ENCODE data around the gene AATF. TPM values are rescaled to one million over a fixed set of nuclear protein-coding genes. Genes with fewer than 3 reads are reported as not detected.
A peak's percentile ranks its signal among the peaks of the same experiment; 100 is the strongest.

Gene AATF
- total and polyA plus RNA-seq, 2 of the 8 experiments (the other 6 are each of a cell fraction or from before 2014, with no cell fraction given), result 20.1 to 62.8 TPM

DNA sequence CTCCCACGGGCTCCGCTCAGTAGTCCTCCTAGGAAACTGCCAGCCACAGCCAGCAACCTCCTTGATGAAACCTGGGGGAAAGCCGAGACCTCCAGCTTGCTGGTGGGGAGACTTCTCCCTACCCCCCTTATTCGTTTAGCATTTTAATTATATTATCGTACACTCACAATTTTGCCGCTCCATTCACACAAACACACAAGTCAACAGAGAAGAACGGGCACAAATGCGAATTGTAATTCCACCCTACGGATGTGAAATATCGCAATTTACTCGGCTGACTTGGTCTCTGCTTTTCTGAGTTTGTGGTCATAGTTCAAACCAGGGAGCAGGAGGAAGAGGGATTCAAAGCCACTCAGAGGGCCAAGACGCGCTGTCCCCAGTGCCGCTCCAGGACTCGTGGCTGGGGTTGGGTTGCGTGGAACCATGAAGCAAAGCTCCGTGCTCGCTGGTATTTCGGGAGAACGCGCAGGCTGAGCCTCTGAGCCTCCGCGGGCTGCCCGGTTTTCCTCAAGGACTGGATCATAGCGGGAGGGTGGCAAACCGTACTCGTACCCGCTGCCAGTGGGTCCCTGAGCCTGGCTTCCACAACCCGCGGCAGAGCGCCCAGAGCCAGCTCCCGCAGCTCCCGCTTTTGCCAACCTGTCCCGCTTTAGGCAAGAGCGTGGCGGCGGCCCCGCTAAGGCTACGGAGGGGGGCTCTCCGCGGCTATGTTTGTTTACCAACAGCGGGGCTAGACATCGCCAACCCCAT lies 9.5 kb upstream of the AATF start:
- Histone ChIP-seq H4K20me1 (replicated peaks in 1 of 2; ENCODE audit: control insufficient read depth in 1 of 2, insufficient read depth in 2 of 2, low read length in 2 of 2) (peaks cover 11 to 28% of the 10 kb centered on the region in 2 experiments), H3K27me3 (replicated peaks in 1 of 4; ENCODE audit: control insufficient read depth in 3 of 4, extremely low read depth in 1 of 4, insufficient read depth in 3 of 4, low read length in 3 of 4) (peaks cover 81 to 100% (median 93%) of the 10 kb centered on the region in 4 experiments), H3K56ac (replicated peaks; ENCODE audit: insufficient read length, low read depth, low read length) (no peak overlapping the region), H3K4me2 (ENCODE audit: insufficient read depth in 1 of 2, low read depth in 2 of 2, low read length in 2 of 2) (peak overlapping the region; percentile 88 to 92), H3K4ac (replicated peaks; ENCODE audit: insufficient read length, low read depth, low read length) (peak overlapping the region; percentile 10), H3K4me1 (replicated peaks in 1 of 4; ENCODE audit: control insufficient read depth in 3 of 4, insufficient read depth in 4 of 4, low read length in 3 of 4) (peaks cover 2 to 62% (median 49%) of the 10 kb centered on the region in 4 experiments), H3K9ac (replicated peaks in 1 of 4; ENCODE audit: extremely low read depth in 1 of 4, low read depth in 3 of 4, low read length in 3 of 4) (no peak overlapping the region), H3K79me1 (ENCODE audit: low read depth, low read length) (no peaks in the 10 kb centered on the region), H3K36me3 (ENCODE audit: control insufficient read depth in 2 of 4, insufficient read depth in 4 of 4, low read length in 3 of 4) (peaks cover 0 to 13% (median 0%) of the 10 kb centered on the region in 4 experiments; a peak in 1 of 8 replicates), H2BK5ac (ENCODE audit: low read depth, low read length) (peak overlapping the region; percentile 1; the same call in 1 of the 2 replicates), H2BK12ac (ENCODE audit: low read depth, low read length) (0 out of 2 replicates have a peak overlapping the region, but pooled peaks have one; percentile 9), H3K23me2 (ENCODE audit: low read depth, low read length) (peaks cover 25% of the 10 kb centered on the region; the same call in 1 of the 2 replicates), H4K91ac (replicated peaks; ENCODE audit: insufficient read length, low read length) (no peak overlapping the region), H3K23ac (ENCODE audit: insufficient read length) (no peak overlapping the region), H3K14ac (ENCODE audit: insufficient read length) (no peak overlapping the region), H3K4me3 (ENCODE audit: extremely low read depth in 1 of 4, insufficient read depth in 2 of 4, low read depth in 3 of 4, low read length in 4 of 4) (peak overlapping the region in 1 of 4 experiments; percentile 74; a peak in 3 of 8 replicates), H3K27ac (ENCODE audit: low read depth, low read length) (no peak overlapping the region), H3K18ac (ENCODE audit: extremely low read depth, low read length) (peak overlapping the region; percentile 75), H3K79me2 (ENCODE audit: control insufficient read depth in 1 of 2, insufficient read depth in 2 of 2, low read length in 2 of 2) (no peaks in the 10 kb centered on the region), H3K9me3 (ENCODE audit: insufficient read depth in 2 of 2, low read depth in 1 of 2, low read length in 1 of 2) (no peaks in the 10 kb centered on the region; a peak in 1 of 4 replicates), H2AK5ac (ENCODE audit: low read depth, low read length) (no peak overlapping the region), H4K8ac (ENCODE audit: extremely low read depth, insufficient read depth, low read length) (peak overlapping the region; percentile 81), H2BK20ac (ENCODE audit: low read length) (peak overlapping the region; percentile 4; the same call in 1 of the 2 replicates), H2BK120ac (replicated peaks; ENCODE audit: low read depth, low read length) (no peak overlapping the region), H4K5ac (ENCODE audit: insufficient read length, low read depth, low read length) (no peak overlapping the region), H2AFZ (ENCODE audit: low read length) (no peak overlapping the region), H2BK15ac (ENCODE audit: low read length) (peak overlapping the region; percentile 1; the same call in 1 of the 2 replicates)
- TF ChIP-seq CBX8 (IDR thresholded peaks at IDR 0.05; ENCODE audit: borderline replicate concordance, low read depth, low read length) (peak; percentile 99), HDAC2 (IDR thresholded peaks at IDR 0.05; ENCODE audit: borderline replicate concordance in 1 of 2, low read depth in 2 of 2, low read length in 2 of 2) (no peak), RBBP5 (IDR thresholded peaks at IDR 0.05; ENCODE audit: borderline replicate concordance, low read depth, low read length) (no peak), SUZ12 (IDR thresholded peaks at IDR 0.05; ENCODE audit: low read length) (peak; percentile 99), RNF2 (IDR thresholded peaks at IDR 0.05; ENCODE audit: borderline replicate concordance, low read depth, low read length, missing control alignments, poor library complexity, severe bottlenecking) (peak; percentile 100), POU5F1 (IDR thresholded peaks at IDR 0.05; ENCODE audit: low read depth, low read length) (no peak), EZH2 (IDR thresholded peaks at IDR 0.05; ENCODE audit: low read depth, low read length, severe bottlenecking) (peak; percentile 99), RFX5 (IDR thresholded peaks at IDR 0.05; ENCODE audit: borderline replicate concordance, low read depth, low read length) (no peak), CTBP2 (IDR thresholded peaks at IDR 0.05; ENCODE audit: borderline replicate concordance, insufficient read depth, insufficient read length, low read length) (peak; percentile 79)
- CTCF ChIA-PET (ENCODE audit: partially characterized antibody), result interaction anchor here (1.0 to 2.6 kb wide), 6 partner anchors 9 to 313 kb away, joined by 3 to 10 read pairs (median 4); partner anchors contain the start of gene AATF
- DNase-seq (ENCODE audit: low read depth in 1 of 2, low spot score in 2 of 2) (no peak), FAIRE-seq (no peak)
- WGBS, 2 experiments (ENCODE audit: extremely low coverage in 1 of 2, insufficient coverage in 1 of 2, insufficient read length in 1 of 2, insufficient replicate concordance in 2 of 2, low coverage in 1 of 2, low lambda C conversion rate in 2 of 2, missing lambda C conversion rate in 1 of 2), result 4% methylated on average over 43 of the region's 43 CpGs; no CpG with 5 or more reads in 1 of the 2 experiments
- POLR2A ChIA-PET (ENCODE audit: partially characterized antibody), result interaction anchor here (0.5 to 2.5 kb wide), 5 partner anchors 9 to 689 kb away, joined by 3 to 11 read pairs (median 3); partner anchors contain the start of gene AATF

Data from H1 (cell line).